ENCODE data around the gene IL6R.

The IL6R gene

DNA sequence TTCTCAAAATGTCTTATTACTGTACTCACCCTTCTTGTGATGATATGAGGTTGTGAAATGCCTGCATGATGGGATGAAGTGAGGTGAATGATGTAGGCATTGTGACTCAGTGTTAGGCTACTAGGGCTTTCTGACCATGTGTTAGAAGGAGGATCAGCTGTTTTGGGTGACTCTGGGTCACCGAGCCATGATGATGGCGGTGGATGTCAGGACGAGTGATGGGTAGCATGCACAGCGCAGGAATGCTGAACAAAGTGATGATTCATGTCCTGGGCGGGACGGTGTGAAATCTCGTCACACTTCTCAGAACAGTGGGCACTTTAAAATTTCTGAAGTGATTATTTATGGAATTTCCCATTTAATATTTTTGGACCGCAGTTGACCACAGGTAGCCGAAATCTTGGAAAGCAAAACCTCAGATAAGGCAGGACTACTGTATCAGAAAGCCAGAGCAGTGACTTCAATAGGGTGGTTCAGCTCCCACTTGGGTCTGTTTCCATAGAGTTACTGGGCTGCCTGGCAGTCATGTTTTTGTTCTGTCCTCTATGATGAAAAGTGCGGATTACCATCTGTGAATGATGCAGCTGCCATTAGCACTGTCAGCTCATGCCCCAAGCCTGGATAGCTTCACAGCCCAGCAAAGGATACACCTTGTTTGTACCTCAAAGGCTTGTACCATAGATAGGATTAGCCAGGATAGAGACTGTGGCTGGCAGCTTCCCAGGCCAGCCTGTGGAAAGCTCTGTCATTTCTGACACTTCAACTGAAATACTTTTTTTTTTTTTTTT, 26.6 kb downstream of the IL6R start:
- no peaks in the 10 kb centered on the region for H3K9me3 ChIP-seq (ENCODE audit: insufficient read depth, low read length)
- peaks cover 45% of the 10 kb centered on the region for H3K36me3 ChIP-seq (replicated peaks; ENCODE audit: low read depth, low read length)
- H3K9ac ChIP-seq (ENCODE audit: low read length): no peak overlapping the region
- H3K4me1 ChIP-seq (ENCODE audit: low read length): peaks cover 10% of the 10 kb centered on the region; the same call in 1 of the 2 replicates
- H3K27ac ChIP-seq (ENCODE audit: low read length): no peak overlapping the region
- TF ChIP-seq, protein P1, sequence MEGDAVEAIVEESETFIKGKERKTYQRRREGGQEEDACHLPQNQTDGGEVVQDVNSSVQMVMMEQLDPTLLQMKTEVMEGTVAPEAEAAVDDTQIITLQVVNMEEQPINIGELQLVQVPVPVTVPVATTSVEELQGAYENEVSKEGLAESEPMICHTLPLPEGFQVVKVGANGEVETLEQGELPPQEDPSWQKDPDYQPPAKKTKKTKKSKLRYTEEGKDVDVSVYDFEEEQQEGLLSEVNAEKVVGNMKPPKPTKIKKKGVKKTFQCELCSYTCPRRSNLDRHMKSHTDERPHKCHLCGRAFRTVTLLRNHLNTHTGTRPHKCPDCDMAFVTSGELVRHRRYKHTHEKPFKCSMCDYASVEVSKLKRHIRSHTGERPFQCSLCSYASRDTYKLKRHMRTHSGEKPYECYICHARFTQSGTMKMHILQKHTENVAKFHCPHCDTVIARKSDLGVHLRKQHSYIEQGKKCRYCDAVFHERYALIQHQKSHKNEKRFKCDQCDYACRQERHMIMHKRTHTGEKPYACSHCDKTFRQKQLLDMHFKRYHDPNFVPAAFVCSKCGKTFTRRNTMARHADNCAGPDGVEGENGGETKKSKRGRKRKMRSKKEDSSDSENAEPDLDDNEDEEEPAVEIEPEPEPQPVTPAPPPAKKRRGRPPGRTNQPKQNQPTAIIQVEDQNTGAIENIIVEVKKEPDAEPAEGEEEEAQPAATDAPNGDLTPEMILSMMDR (IDR thresholded peaks at IDR 0.05; ENCODE audit: low read depth, low read length): no peak
- TF ChIP-seq EZH2phosphoT487 (IDR thresholded peaks at IDR 0.05; ENCODE audit: low read depth): no peak
- no peak overlapping the region for H2AFZ ChIP-seq (ENCODE audit: low read depth, low read length)
- no peaks in the 10 kb centered on the region for H4K20me1 ChIP-seq (ENCODE audit: insufficient read depth, low read length)
- no peaks in the 10 kb centered on the region for H3K27me3 ChIP-seq (ENCODE audit: low read depth, low read length)
- no peak overlapping the region for H3K4me2 ChIP-seq (ENCODE audit: low read length)
- H3K79me2 ChIP-seq (ENCODE audit: low read length): peaks cover 25% of the 10 kb centered on the region
- no peak overlapping the region for H3K4me3 ChIP-seq (ENCODE audit: low read length)

DNA sequence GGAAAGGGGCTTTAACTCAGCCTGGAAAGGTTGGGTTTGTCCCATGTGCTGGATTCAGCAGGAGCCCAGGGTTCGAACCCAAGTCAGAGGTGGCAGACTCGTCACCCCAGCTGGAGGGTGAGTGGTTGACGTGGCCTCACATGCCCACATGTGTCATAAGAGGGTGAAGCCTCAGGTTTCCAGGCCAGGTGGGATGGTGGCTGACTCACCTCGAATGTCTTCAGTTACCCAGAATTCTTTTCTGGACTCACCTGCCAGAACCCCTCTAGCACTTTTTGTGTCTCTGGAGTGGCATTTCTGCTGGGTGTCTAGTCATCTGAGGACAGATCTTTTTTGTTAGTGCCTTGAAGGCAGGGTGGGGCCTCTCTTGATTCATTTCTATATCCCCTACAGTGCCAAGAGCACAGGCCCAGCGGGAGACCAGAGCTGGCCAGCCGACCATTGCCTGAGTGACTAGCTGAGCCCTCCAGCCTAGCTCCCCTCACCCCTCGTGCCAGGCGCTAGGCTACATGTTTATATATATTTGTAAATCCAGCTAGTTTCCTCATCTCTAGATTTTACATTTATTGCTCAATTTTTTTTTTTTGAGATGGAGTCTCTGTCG, 28.1 kb downstream of the IL6R start:
- no peaks in the 10 kb centered on the region for H3K27me3 ChIP-seq (ENCODE audit: low read depth, low read length)
- no peaks in the 10 kb centered on the region for H3K9me3 ChIP-seq (ENCODE audit: insufficient read depth, low read length)
- TF ChIP-seq EZH2phosphoT487 (IDR thresholded peaks at IDR 0.05; ENCODE audit: low read depth): no peak
- TF ChIP-seq, protein P1 (IDR thresholded peaks at IDR 0.05; ENCODE audit: low read depth, low read length): no peak
- peaks cover 14% of the 10 kb centered on the region; the same call in 1 of the 2 replicates for H3K4me1 ChIP-seq (ENCODE audit: low read length)
- no peak overlapping the region for H3K4me3 ChIP-seq (ENCODE audit: low read length)
- no peak overlapping the region for H2AFZ ChIP-seq (ENCODE audit: low read depth, low read length)
- H4K20me1 ChIP-seq (ENCODE audit: insufficient read depth, low read length): no peaks in the 10 kb centered on the region
- no peak overlapping the region for H3K27ac ChIP-seq (ENCODE audit: low read length)
- H3K9ac ChIP-seq (ENCODE audit: low read length): no peak overlapping the region
- H3K4me2 ChIP-seq (ENCODE audit: low read length): no peak overlapping the region
- H3K36me3 ChIP-seq (replicated peaks; ENCODE audit: low read depth, low read length): peaks cover 50% of the 10 kb centered on the region
- H3K79me2 ChIP-seq (ENCODE audit: low read length): peaks cover 14% of the 10 kb centered on the region

DNA sequence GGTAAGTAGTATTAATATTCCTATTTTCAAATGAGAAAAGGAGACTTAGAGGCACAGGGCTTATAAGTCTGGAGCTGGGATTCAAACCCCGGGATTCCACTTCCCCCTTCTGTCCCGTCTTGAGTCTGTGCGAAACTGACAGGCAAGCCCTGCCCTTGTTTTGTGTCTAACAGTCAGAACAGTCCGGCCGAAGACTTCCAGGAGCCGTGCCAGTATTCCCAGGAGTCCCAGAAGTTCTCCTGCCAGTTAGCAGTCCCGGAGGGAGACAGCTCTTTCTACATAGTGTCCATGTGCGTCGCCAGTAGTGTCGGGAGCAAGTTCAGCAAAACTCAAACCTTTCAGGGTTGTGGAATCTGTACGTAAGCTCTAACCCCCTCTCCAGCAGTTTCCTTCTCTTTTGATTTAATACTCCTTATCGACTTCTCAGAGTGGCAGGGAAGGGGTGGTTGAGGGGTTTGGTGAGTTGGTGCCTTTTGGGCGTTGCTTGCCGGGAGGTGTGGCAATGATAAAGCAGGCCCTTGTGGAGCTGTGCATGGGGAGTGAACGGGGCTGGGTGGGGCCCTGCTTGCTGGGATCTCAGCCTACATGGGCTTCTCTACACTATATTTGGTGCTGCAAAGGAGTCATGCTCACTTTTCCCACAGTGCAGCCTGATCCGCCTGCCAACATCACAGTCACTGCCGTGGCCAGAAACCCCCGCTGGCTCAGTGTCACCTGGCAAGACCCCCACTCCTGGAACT, 29.4 kb downstream of the IL6R start:
- Histone ChIP-seq H3K79me2 (ENCODE audit: low read length) (0 out of 2 replicates have a peak, but pooled peaks cover 2% of the 10 kb centered on the region), H3K27ac (ENCODE audit: low read length) (no peak overlapping the region), H2AFZ (ENCODE audit: low read depth, low read length) (no peak overlapping the region), H3K27me3 (ENCODE audit: low read depth, low read length) (no peaks in the 10 kb centered on the region), H3K9ac (ENCODE audit: low read length) (no peak overlapping the region), H3K4me1 (ENCODE audit: low read length) (peaks cover 25% of the 10 kb centered on the region), H4K20me1 (ENCODE audit: insufficient read depth, low read length) (no peaks in the 10 kb centered on the region), H3K4me2 (ENCODE audit: low read length) (no peak overlapping the region), H3K9me3 (ENCODE audit: insufficient read depth, low read length) (no peaks in the 10 kb centered on the region), H3K36me3 (replicated peaks; ENCODE audit: low read depth, low read length) (peaks cover 54% of the 10 kb centered on the region), H3K4me3 (ENCODE audit: low read length) (no peak overlapping the region)
- TF ChIP-seq EZH2phosphoT487 (IDR thresholded peaks at IDR 0.05; ENCODE audit: low read depth): no peak
- TF ChIP-seq, protein P1 (IDR thresholded peaks at IDR 0.05; ENCODE audit: low read depth, low read length): no peak

Measured in OCI-LY3 (cell line).